GM19238 (cell line): ENCODE data around the gene DOCK1.

Experiments
- DNase-seq: peaks from one replicate; pipeline ENCODE4 v3.0.0; 2011; ENCODE audit warnings: low spot score; ENCODE audit not compliant: insufficient read length

Gene DOCK1

DNA sequence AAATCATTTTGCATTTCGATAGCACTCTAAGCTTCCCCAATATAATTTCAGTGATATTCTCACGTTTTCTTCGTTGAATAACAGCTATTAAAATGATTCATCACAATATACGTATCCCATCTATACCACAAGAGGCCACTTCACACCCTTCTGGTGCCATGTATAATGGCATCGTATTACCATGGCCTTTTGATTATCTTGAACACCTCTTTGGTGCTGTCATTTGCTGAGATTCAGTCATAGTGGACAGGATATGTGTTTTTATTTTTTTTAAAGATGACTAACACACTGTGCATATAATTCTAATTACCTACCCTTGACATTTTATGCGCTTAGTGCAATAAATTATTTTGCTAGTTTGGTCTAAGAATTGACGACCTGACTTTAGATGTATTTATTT, 297.8 kb downstream of the DOCK1 start:
- DNase-seq: no peak

DNA sequence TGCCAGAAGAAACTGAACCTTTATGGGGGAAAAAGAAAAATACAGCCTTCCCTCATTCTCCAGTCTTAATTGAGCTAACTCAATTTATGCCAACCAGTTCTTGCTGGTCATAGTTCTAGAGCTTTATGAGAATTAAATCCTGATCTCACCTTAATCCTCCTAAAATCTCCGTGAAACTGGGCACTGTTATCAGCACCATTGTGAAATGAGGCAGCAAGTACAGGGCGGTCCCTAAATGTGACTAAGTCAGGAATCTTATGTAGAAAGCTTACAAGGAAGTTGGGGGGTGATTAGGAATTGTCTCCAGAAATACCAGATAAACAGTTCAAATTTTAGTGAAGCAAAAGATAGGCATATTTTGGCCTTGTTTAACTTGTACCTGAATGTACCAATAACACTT, 301.9 kb downstream of the DOCK1 start:
- no peak for DNase-seq

DNA sequence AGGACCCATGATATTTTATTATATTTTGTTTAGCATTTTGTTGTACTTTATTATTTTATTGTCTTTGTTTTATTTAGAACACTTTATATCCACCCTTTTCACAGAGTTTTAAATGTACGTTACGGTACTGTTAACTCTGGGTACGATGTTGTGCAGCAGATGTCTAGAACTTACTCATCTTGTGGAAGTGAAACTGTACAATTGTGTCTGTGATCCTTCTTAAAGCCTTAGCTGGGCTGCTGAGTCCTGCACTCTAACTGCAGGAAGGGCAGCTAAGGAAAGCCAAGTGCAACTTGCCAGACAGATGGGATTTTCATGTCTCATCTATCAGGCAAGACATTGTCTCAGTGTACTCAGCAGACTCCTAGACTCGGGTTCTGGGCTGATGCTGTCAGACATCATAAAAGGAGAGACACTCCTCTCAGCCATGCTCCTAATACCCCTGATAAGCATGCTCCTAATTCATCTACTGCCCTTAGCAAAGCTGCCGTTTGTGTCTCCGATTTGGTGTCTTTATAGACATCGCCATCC, 305.8 kb downstream of the DOCK1 start:
- DNase-seq: no peak

DNA sequence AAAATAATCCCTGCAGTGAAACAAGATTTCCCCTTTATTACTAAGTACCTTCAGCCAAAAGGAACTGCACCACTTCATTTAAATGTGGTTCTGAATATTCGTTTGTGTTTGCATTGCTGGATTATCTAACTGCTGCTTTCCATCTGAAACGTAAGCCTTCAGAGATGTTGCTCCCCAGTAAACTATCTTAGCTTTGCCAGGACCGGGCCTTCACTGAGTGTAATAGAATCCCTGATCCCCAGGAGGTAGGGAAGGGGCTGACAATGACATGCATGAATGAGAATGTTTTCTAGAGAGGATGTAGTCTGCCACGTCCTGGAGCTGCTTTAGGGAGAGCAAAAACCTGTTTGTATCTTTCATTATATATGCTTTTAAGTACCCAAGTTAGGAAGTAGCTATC, 310.6 kb downstream of the DOCK1 start:
- DNase-seq: no peak

DNA sequence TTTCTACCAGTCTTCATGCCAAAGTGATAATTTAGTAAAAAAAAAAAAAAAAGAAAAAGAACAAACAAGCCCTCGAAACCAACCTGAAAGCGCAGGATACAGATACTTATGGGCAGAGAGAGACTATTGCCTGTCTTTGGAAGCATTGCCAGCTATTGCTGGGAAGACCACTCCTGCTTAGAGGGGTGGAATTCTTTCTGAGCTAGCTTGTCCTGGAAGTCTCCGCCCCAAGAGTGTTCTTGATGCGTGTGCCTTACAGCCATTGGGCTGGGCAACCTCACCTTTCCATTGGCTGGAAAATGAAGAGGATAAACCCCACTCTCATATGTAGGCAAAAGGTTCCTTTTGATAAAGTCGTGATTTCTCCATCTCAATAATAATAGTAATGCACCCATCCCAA, 311.0 kb downstream of the DOCK1 start:
- DNase-seq: no peak

DNA sequence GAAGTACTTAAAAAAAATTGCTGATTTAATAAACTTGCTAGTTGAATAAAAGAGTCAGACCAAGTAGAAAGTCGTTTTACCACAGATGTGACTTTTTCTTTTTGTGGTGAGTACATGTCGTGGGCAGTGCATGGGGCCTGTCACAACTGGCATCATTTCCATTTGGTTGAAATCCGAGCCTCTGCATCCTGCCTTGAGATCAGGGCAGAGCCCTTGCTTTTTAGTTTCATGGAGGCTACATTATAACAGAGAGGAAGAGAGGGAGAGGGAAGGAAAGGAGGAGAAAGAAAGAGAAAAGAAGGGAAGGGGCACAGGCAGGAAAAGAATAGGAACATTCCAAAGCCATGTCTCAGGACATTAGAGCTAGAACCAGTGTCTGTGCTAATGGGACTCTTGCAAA, 311.6 kb downstream of the DOCK1 start:
- DNase-seq: no peak

DNA sequence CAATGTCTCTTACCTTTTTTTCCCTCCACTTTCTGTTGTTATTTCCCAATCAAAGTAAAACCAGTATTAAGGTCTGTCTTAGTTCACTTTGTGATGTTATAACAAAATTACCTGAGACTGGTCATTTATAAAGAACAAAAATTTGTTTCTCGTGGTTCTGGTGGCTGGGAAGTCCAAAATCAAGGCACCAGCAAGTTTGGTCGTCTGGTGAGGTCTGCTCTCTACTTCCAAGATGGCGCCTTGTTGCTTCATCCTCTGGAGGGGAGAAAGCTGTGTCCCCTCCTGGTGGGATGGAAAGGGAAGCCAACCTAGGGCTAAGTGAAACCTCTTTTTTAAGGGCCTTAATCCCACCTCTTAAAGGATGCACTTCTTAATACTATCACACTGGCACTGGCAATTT, 313.4 kb downstream of the DOCK1 start:
- no peak for DNase-seq

DNA sequence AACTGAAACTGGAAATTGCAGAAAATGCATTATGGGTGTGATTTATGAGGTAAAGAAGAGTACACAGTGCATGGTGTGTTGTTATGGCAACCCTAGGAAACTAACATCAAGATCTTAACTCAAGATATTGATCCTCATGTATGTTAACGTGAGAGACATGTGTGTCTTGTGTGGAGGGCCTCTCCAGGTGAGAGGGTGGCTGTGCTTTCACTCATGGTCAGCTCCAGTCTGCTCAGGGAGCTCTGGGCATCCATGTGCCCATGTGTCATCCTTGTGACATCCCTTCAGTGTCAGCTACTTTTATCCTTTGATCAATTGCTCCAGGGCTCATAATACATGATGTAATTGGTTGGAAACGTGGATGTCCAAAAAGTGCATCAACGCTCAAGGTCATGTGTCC, 316.1 kb downstream of the DOCK1 start:
- no peak for DNase-seq

DNA sequence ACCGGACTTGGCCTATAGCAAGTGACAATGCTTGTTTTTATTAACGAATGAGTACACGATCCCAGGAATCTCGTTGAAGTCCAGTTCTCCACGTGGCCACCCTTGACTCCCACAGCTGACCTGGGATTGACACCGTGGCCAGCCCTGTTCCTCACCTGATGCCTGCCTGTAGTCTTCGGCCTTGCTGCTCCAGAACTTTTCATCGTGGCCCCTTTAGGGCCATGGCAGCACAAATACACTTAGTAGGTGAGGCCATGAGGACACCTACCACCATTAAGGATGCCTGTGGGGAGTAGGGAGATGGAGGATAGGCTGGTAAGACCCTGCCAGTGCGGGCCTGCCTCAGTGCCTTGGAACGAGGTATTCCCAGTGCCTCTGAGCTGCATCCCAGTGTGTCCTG, 321.8 kb downstream of the DOCK1 start:
- DNase-seq: no peak

DNA sequence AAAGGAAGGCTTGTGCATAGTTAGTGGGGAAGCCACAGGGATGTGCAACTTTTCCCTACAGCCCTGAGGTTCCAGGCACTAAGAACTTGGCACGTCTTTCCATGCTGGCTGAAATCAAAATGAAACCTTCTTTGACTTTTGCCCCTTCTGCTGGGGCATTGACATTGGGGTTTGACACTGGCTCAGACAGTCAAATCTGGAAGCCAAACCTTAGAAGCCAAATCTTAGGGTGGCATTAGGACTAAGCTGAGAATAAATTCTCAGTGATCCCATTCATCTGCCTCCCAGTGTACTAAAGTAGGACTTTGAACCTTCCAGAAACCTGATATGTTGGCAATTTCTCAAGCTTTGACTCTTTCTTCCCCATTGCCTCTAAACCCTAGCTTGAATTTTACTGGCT, 322.4 kb downstream of the DOCK1 start:
- no peak for DNase-seq

DNA sequence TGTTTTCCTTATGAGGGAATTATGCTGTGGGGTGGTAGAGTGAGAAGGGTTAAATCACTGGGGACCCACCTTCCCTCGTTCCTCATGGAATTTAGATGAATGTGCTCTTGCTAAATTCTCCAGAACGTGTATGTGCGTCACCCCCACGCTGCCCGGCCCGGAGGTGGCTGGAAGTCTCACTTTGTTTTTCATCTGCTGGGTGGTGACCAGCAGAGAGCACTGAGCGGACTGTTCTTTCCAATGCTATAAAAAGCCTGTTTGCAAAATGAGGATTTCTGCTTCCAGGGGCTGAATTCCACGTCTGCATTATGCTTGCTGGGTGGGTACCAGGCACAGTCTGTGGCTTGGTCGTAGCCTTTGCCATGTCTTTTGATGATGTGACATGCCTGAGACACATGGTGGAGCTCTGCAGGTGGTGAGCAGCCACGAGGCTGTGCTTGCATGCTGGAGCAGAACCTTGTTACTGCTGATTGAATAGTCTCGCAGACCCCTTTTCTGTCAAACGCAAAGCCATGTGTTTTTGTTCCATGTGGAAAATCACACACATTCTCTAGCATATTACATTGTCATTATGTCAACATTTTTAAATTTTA, 323.1 kb downstream of the DOCK1 start:
- DNase-seq: no peak

DNA sequence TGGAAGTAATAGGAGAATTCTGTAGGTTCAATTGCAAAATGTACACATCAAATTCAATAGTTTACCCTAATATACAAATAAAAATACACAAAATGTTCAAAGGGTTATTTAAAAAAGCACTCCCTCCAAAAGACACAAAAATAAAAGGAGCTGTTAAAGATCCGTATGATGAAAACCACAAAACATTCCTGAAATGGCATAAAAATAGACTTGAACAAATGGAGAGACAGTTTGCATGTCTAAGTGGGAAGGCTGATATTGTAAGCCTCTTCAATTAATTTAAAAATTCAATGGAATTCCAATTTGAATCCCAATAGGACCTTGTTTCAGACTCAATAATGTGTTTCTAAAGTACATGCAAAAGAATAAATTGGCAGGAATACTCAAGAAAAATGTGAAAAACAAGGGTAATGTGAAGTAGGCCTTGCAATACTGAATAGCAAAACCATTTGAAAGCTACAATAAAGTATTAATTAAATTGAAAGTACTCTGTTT, 329.1 kb downstream of the DOCK1 start:
- DNase-seq: no peak

DNA sequence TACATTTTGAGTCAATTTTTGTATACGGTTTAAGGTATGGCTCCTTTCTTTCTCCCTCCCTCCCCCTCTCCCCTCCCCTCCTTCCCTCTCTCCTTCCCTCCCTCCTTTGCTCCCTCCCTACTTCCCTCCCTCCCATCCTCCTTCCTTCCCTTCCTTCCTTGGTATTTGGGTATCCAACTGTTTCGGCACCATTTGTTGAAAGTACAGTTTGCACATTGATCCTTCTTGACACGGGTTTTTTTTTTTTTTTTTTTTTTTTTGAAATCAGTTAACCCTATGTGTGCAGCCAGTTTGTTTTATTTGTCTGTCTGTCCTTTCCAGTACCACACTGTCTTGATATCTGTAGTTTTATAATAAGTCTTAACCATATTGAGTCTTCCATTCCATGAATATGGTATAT, 331.0 kb downstream of the DOCK1 start:
- no peak for DNase-seq

DNA sequence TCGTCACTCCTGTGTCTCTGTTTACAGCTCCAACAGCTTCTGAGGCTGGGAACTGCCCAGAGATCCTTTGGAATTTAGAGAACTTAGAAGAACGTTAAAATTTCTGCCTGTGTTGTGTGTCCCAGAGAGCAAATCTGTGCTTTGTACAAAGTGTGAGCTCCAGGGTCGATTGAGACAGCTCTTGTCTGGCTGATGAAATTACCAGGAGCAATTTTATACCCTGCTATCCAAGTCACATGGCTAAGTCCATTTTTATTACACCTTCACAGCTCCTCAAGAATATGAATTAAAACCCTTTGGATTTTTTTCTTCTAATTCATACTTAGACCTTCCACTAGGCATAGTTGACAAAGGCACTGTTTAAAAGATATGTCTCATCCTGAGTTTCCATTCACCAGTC, 337.7 kb downstream of the DOCK1 start:
- DNase-seq: no peak

DNA sequence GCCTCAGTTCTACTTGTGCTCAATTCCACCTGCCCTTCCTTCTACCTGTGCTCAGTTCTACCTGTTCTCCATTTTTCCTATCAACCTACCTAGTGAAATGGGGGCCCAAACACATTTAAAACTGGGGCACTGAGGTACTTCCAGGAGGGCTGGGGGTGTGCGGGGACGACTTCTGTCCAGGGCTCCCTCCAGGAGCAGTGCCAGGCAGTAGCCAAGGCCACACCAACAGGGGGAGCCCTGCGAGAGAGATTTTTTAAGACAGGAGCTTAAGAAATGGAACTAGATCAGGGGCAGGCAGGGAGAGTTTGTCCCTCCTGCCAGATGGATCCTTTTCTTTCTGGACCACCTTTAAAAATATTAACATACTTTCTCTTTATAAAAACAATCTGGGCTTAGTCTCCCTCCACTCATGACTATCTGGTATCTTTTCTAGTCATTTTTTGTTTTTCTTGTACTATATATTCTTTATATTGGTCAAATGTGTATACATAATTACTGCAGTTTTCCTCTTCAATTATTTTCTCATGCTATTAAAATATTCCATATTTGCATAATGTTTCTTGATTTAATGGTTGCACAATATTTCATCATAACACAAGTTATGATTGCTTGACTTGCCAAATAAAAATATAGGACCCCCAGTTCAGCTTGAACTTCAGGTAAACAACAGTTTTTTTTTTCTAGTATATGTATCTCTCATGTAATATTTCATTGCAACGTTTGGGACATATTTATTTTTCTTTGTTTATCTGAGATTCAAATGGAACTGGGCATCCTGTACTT, 338.5 kb downstream of the DOCK1 start:
- DNase-seq: no peak

DNA sequence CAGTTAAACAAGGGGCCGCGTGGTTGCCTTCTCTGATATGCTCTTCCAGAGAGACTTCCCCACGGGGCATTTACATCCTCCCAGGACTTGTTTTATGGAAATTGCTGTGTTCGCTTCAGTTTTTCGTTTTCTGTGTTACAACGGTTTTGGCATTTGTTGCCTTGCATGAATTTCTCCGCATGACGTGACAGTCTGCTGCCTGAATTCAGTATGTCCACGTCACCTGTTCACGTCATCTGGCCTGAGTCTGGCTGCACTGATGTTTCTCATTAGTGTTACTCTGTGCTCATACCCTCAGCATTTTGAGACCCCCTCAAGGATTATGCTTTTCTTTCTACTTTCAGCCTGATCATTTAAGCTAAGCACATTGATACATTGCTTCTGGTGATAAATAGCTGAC, 340.2 kb downstream of the DOCK1 start:
- DNase-seq: no peak

DNA sequence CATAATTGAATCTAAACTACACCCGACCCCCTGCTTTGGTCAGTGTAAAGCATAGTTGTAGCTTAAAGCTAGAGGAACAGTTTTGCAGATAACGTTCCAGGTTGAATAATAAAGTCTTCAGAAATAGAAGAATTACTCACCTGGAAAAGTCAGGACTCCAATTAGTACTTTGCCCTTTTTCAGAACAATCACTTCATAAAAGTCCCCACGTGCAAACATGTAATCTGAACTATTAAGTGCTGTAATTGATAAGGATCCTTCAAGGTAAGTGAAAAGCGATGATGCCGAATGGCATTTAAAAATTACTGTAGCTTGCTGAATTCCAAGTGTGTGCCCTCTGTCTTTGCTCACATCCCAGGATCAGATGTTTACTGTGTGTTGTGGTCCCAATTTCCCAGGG, 344.8 kb downstream of the DOCK1 start:
- DNase-seq: no peak

DNA sequence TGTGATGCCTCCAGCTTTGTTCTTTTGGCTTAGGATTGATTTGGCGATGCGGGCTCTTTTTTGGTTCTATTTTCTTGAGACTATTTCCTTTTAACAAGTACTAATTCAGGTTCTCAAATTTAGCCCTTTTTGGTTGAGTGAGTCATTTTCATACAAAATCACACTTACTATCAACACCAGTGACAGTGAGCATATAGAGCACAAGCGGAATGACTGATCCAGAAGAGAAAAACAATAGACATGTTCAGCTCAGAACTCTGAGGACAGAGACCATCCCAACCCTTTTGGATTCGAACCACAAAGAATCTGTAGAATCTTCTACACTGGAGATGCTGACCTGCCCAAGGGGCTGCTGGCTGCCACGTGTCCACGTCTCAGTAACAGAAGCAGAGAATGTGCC, 347.6 kb downstream of the DOCK1 start:
- no peak for DNase-seq

DNA sequence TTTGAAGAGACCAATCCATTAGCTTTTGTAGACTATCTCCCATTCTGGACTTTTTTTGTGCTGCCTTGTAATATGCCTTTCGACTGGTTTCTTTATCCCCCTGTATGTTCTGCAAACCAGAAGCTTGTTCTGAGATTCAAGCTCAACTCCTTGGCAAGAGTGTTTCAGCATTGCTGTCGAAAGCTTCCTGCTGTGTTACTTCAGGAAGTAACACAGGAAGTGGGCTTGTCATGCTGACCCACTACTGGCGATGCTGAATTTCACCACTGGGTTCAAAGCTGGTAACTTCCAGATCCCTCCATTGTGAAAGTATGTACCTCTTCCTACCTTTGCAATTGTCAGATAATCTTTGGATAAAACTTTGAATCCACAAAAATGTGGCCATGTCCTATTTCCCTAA, 349.0 kb downstream of the DOCK1 start:
- no peak for DNase-seq

DNA sequence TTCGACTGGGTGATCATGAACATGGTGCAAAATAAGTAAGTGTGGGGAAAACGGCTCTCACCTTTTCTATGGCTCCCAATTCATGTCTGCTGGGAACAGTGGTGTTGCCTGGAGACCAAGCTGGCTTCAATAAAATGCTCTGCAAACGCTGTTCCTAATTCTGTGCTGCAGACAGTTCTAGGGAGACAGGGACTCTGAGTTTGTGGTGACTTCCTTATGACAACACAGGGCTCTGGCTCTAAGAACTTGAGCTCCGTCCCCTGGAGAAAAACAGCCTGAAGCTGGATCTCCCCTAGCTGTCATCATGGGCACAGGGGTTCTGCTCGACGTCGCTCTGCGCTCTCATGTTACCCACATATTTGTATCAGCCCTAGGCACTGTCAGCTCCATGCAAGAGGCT, 352.2 kb downstream of the DOCK1 start:
- no peak for DNase-seq

DNA sequence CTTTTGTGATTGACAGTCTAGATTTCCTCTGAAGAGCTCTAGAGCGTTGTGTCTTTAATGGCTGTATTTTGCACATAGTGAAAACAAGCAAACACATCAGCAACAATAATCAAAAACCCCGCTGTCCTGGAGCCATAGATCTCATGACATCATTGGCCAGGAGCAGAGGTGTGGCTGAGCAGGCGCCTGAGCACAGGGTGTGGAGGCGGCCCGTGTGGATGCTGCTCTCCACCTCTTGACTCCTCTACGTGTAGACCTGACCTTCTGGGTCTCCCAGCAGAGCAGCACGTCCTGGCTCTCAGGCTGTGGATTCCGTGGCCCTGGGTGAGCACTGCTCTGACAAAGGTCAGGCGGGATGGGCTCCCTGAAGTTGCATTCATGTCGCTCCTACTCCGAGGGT, 354.1 kb downstream of the DOCK1 start:
- no peak for DNase-seq

DNA sequence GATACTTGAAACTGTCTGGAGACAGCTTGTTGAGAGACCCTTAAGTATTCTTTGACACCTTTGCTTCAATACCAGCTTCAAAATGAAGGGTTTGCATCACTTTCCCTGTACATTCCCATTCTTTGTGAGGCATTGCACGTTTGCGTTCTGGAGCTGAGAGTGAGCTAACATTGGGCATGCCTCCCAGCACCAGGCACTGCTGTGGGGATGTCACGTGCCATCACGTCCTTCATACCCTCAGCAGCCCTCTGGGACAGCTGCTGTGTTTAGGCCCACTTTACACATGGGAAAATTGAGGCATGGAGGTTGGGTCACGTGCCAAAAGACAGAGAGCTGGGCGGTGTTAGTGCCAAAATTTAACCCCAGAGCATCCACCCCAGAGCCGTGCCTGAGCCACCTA, 357.4 kb downstream of the DOCK1 start:
- no peak for DNase-seq

DNA sequence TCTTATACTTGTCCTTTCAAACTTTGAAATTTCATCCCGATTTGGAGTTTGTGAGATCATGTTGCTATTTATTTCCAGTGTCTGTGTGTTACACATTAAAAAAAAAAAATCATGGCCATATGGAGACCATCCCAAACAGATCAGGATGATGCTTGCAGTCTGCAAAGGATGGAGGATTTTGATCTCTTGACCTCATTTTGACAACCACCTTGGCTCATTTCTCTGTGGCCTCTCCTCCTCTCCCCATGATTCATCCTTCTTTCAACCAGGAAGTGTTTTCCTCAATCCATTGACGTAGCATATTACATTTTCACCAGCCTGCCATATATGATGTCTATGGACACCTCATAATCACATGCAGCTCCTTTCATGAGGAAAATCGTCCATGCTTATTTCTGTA, 360.1 kb downstream of the DOCK1 start:
- no peak for DNase-seq
